ENCODE results near the gene AEBP1.

The AEBP1 gene

GRCh38 chr7:44104860-44105771, 971 bp downstream of the AEBP1 start:
- Histone ChIP-seq H3K27ac (peak overlapping the region; percentile 98 to 100), H3K27me3 (no peaks in the 10 kb centered on the region), H3K4me1 (peaks cover 12 to 99% (median 84%) of the 10 kb centered on the region in 4 donors), H3K9me3 (no peaks in the 10 kb centered on the region), H3K36me3 (peaks cover 8 to 35% (median 33%) of the 10 kb centered on the region in 3 donors), H3K4me3 (peak overlapping the region; percentile 52 to 58)
- TF ChIP-seq CTCF (IDR thresholded peaks at IDR 0.05): no peak
- intact Hi-C loops (cut with DNase I; ENCODE audit: low total_unique reads): loop anchor here (2.0 kb wide), 1 partner anchor 22 kb away; the partner anchor contains the start of gene POLM
- DNase-seq: peak; percentile 81 to 93

- intact Hi-C loops (cut with DNase I; ENCODE audit: low total_unique reads): loop anchor here (2.0 kb wide), 1 partner anchor 23 kb away; the partner anchor contains the start of gene POLM
- no peak for DNase-seq
- Histone ChIP-seq H3K4me1 (peaks cover 12 to 99% (median 84%) of the 10 kb centered on the region in 4 donors), H3K27ac (peak overlapping the region; percentile 98 to 100), H3K36me3 (peaks cover 15 to 42% (median 40%) of the 10 kb centered on the region in 3 donors), H3K27me3 (no peaks in the 10 kb centered on the region), H3K4me3 (peak overlapping the region; percentile 52 to 58), H3K9me3 (no peaks in the 10 kb centered on the region)
- no peak for TF ChIP-seq CTCF (IDR thresholded peaks at IDR 0.05)
Measured at GRCh38 chr7:44105832-44106231, 1.7 kb downstream of the AEBP1 start.

GRCh38 chr7:44106311-44107065, 2.3 kb downstream of the AEBP1 start:
- Histone ChIP-seq H3K27ac (peak overlapping the region; percentile 98 to 100), H3K9me3 (no peaks in the 10 kb centered on the region), H3K4me3 (peak overlapping the region; percentile 52 to 58), H3K36me3 (peaks cover 21 to 49% (median 46%) of the 10 kb centered on the region in 3 donors), H3K27me3 (no peaks in the 10 kb centered on the region), H3K4me1 (peaks cover 12 to 99% (median 84%) of the 10 kb centered on the region in 4 donors)
- intact Hi-C loops (cut with DNase I; ENCODE audit: low total_unique reads): no loop called here
- DNase-seq: no peak
- no peak for TF ChIP-seq CTCF (IDR thresholded peaks at IDR 0.05)

GRCh38 chr7:44107116-44107960, 3.2 kb downstream of the AEBP1 start:
- peaks cover 12 to 100% (median 85%) of the 10 kb centered on the region in 4 donors for H3K4me1 ChIP-seq
- H3K36me3 ChIP-seq: peaks cover 25 to 58% (median 55%) of the 10 kb centered on the region in 3 donors
- intact Hi-C loops (cut with DNase I; ENCODE audit: low total_unique reads): no loop called here
- DNase-seq: no peak
- no peak for TF ChIP-seq CTCF (IDR thresholded peaks at IDR 0.05)
- peak overlapping the region; percentile 98 to 100 for H3K27ac ChIP-seq
- no peaks in the 10 kb centered on the region for H3K27me3 ChIP-seq
- peak overlapping the region; percentile 52 to 58 for H3K4me3 ChIP-seq
- H3K9me3 ChIP-seq: no peaks in the 10 kb centered on the region
